MM.1S (cell line): ENCODE results near the gene ALDH3B1.

Source experiments
- EZH2 ChIP-seq: fragments of 300-600 bp; sonication (generic); optimal IDR thresholded peaks from 2 replicates; pipeline ENCODE3; 2017; ENCODE audit warnings: low read depth, mild to moderate bottlenecking, antibody characterized with exemption, low read length, mixed read lengths
- EZH2phosphoT487 ChIP-seq: fragments of 300-600 bp; sonication (generic); IDR thresholded peaks from 2 replicates; pipeline ENCODE4 v1.6.1; 2018; ENCODE audit warnings: antibody characterized with exemption, low read length
- TF ChIP-seq, protein P1 (sequence below): fragments of 300-600 bp; sonication (generic); IDR thresholded peaks from 2 replicates; pipeline ENCODE4 v1.5.1; 2016; ENCODE audit warnings: antibody characterized with exemption, low read length, mixed read lengths

DNA sequence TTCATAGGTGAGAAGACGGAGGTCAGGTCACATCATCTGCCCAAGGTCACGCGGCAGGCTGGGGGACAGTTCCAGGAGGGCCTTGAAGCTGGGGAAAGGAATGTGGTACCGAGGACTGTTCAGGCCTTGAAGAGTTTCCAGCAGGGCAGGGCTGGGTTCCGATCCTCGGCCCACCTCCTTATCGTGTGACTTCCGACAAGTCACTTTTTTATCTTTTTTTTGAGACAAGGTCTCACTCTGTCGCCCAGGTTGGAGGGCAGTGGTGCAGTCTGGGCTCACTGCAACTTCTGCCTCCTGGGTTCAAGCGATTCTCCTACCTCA lies 21.0 kb downstream of the ALDH3B1 start:
- TF ChIP-seq, protein P1, sequence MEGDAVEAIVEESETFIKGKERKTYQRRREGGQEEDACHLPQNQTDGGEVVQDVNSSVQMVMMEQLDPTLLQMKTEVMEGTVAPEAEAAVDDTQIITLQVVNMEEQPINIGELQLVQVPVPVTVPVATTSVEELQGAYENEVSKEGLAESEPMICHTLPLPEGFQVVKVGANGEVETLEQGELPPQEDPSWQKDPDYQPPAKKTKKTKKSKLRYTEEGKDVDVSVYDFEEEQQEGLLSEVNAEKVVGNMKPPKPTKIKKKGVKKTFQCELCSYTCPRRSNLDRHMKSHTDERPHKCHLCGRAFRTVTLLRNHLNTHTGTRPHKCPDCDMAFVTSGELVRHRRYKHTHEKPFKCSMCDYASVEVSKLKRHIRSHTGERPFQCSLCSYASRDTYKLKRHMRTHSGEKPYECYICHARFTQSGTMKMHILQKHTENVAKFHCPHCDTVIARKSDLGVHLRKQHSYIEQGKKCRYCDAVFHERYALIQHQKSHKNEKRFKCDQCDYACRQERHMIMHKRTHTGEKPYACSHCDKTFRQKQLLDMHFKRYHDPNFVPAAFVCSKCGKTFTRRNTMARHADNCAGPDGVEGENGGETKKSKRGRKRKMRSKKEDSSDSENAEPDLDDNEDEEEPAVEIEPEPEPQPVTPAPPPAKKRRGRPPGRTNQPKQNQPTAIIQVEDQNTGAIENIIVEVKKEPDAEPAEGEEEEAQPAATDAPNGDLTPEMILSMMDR: no peak
- TF ChIP-seq EZH2 (no peak), EZH2phosphoT487 (no peak)
